ENCODE measurements around the gene CFAP91. TPM values are rescaled to one million over a fixed set of nuclear protein-coding genes. Genes with fewer than 3 reads are reported as not detected.
"Not testable (repeated sequence)": the region's sequence is repeated elsewhere in the genome, so short reads cannot be mapped to it uniquely, and the experiment has no call there.

CFAP91 gene
- polyA plus RNA-seq, 3 donors: 21.0 to 34.8 (median 28.0) TPM

- no peak for DNase-seq
Measured at GRCh38 chr3:119676020-119676419, 26.8 kb upstream of the CFAP91 start.

- peak; percentile 96 for DNase-seq
Measured at GRCh38 chr3:119676771-119677640, 25.8 kb upstream of the CFAP91 start, which contains the start of gene COX17. TSS of gene COX17 (minus strand) at chr3:119677406. CDS start at chr3:119677310, 96 bp downstream.

- no peak for DNase-seq
Measured at GRCh38 chr3:119677641-119677934, 25.2 kb upstream of the CFAP91 start.

GRCh38 chr3:119678209-119678608 is 24.6 kb upstream of the CFAP91 start:
- not testable (repeated sequence) for DNase-seq

- no peak for DNase-seq
Measured at GRCh38 chr3:119679874-119680273, 22.9 kb upstream of the CFAP91 start.

GRCh38 chr3:119681279-119681678 is 21.5 kb upstream of the CFAP91 start:
- DNase-seq: peak; percentile 20

GRCh38 chr3:119683421-119683820 is 19.4 kb upstream of the CFAP91 start:
- no peak for DNase-seq

- DNase-seq: no peak
Measured at GRCh38 chr3:119690043-119690656, 12.7 kb upstream of the CFAP91 start.

- no peak for DNase-seq
Measured at GRCh38 chr3:119695480-119695879, 7.3 kb upstream of the CFAP91 start.

- DNase-seq: no peak
Measured at GRCh38 chr3:119697394-119697793, 5.4 kb upstream of the CFAP91 start.

- DNase-seq: no peak
Measured at GRCh38 chr3:119700269-119700919, 2.4 kb upstream of the CFAP91 start.

- no peak for DNase-seq
Measured at GRCh38 chr3:119700920-119701734, 1.7 kb upstream of the CFAP91 start.

- DNase-seq: peak; percentile 23
Measured at GRCh38 chr3:119703820-119704531, 1.2 kb downstream of the CFAP91 start.

- DNase-seq: no peak
Measured at GRCh38 chr3:119715105-119715504, 12.3 kb downstream of the CFAP91 start.

- DNase-seq: no peak
Measured at GRCh38 chr3:119716998-119717397, 14.2 kb downstream of the CFAP91 start.

GRCh38 chr3:119717520-119717919 is 14.7 kb downstream of the CFAP91 start:
- no peak for DNase-seq

GRCh38 chr3:119723022-119723421 is 20.2 kb downstream of the CFAP91 start:
- DNase-seq: no peak

GRCh38 chr3:119726909-119727308 is 24.1 kb downstream of the CFAP91 start:
- no peak for DNase-seq

GRCh38 chr3:119729996-119730395 is 27.2 kb downstream of the CFAP91 start:
- DNase-seq: no peak

GRCh38 chr3:119731560-119732343 is 28.9 kb downstream of the CFAP91 start:
- DNase-seq: no peak

- DNase-seq: no peak
Measured at GRCh38 chr3:119733812-119734211, 31.0 kb downstream of the CFAP91 start.
